K562 (cell line): ENCODE measurements around the gene DCHS2. TPM values are rescaled to one million over a fixed set of nuclear protein-coding genes. Genes with fewer than 3 reads are reported as not detected.

ENCODE experiments used
- ATAC-seq: fragments of 200-7000 bp; cut with Tn5 transposase; 3 replicates; pipeline ENCODE4 v1.9.1; 2020; ENCODE audit warnings: moderate library complexity
- BruUV-seq: library from RNA; stranded (reverse); fragments of 400-500 nt; replicated peaks from 2 replicates; lab custom pipeline; 2021; lab: Mats Ljungman, UMichigan
- CTCF ChIA-PET: fragments of 300-600 bp; formaldehyde crosslinking; extraction: SDS; loops from one replicate; lab custom pipeline; 2021; ENCODE audit warnings: low intra/inter-chr PET ratio; lab: Yijun Ruan, JAX
- POLR2A ChIA-PET: fragments of 300-600, 350-650 bp; sonication (Branson Sonifier 250); formaldehyde crosslinking; extraction: SDS; loops from one replicate; lab custom pipeline; 2021; ENCODE audit warnings: antibody characterized with exemption, inconsistent platforms; lab: Yijun Ruan, JAX
- DNase-seq, 4 experiments: peaks; one replicate each; pipeline versions ENCODE4 v3.0.0 to v3.0.0-alpha.2; 2011 to 2018; ENCODE audit warnings: low spot score in 3 of 4, mixed read lengths in 3 of 4; ENCODE audit errors: extremely low read depth in 1 of 4
- FAIRE-seq: peaks from 2 replicates; lab custom pipeline; 2011; peaks lifted over from hg19 to GRCh38; lab: Jason Lieb, UNC
- H2AFZ ChIP-seq: 2 replicates; pipeline ENCODE4 v1.6.0; 2011; ENCODE audit warnings: low read depth, low read length, control low read depth, inconsistent platforms
- H3K27ac ChIP-seq: fragments of 200-600 bp; 3 replicates; pipeline ENCODE4 v1.8.0; 2011; ENCODE audit warnings: low read depth, mild to moderate bottlenecking, control low read depth, inconsistent platforms, low read length, moderate library complexity, mixed read lengths; ENCODE audit errors: extremely low read depth
- H3K27me3 ChIP-seq, 2 experiments: fragments of 300-600 bp in 1 of 2; 2 replicates in 1 of 2; 3 replicates in 1 of 2; pipeline versions ENCODE4 v1.6.0 to v1.8.0; 2011; ENCODE audit warnings: inconsistent platforms in 2 of 2, low read length in 2 of 2, mild to moderate bottlenecking in 1 of 2, mixed read lengths in 1 of 2, moderate library complexity in 1 of 2; ENCODE audit not compliant: control insufficient read depth in 2 of 2, insufficient read depth in 2 of 2
- H3K36me3 ChIP-seq: fragments of 300-600 bp; 3 replicates; pipeline ENCODE4 v1.8.0; 2011; ENCODE audit warnings: mild to moderate bottlenecking, low read length, inconsistent platforms; ENCODE audit not compliant: control insufficient read depth, insufficient read depth
- H3K4me1 ChIP-seq, 2 experiments: fragments of 200-600 bp in 1 of 2; replicated peaks in 1 of 2; 2 replicates in 1 of 2; 3 replicates in 1 of 2; pipeline versions ENCODE4 v1.5.1 to v1.8.0; 2011; ENCODE audit warnings: inconsistent platforms in 2 of 2, low read length in 2 of 2, mild to moderate bottlenecking in 1 of 2, mixed read lengths in 1 of 2, moderate library complexity in 1 of 2; ENCODE audit not compliant: control insufficient read depth in 2 of 2, insufficient read depth in 2 of 2
- H3K4me2 ChIP-seq: 2 replicates; pipeline ENCODE4 v1.6.1; 2011; ENCODE audit warnings: low read length, control low read depth, inconsistent platforms, mixed read lengths; ENCODE audit not compliant: insufficient read depth
- H3K4me3 ChIP-seq: fragments of 200-600 bp; sonication (generic), shearing (Covaris generic); 2 replicates; pipeline ENCODE4 v1.5.1; 2016; ENCODE audit warnings: control low read depth, inconsistent platforms
- H3K79me2 ChIP-seq: fragments of 200-600 bp; 3 replicates; pipeline ENCODE4 v1.8.0; 2011; ENCODE audit warnings: low read length, inconsistent platforms; ENCODE audit not compliant: control insufficient read depth, insufficient read depth
- H3K9ac ChIP-seq, 2 experiments: 2 replicates each; pipeline versions ENCODE4 v1.6.0 to v1.6.1; 2011; ENCODE audit warnings: low read depth in 2 of 2, low read length in 2 of 2, control low read depth in 1 of 2, inconsistent platforms in 1 of 2, mild to moderate bottlenecking in 1 of 2, mixed read lengths in 1 of 2; ENCODE audit not compliant: insufficient read depth in 1 of 2
- H3K9me1 ChIP-seq: one replicate; pipeline ENCODE4 v1.6.0; 2011; ENCODE audit warnings: inconsistent platforms, mild to moderate bottlenecking, low read length, moderate library complexity; ENCODE audit not compliant: control insufficient read depth, insufficient read depth
- H3K9me3 ChIP-seq: replicated peaks from 2 replicates; pipeline ENCODE4 v1.5.1; 2011; ENCODE audit warnings: low read depth, low read length, inconsistent platforms; ENCODE audit not compliant: control insufficient read depth, insufficient read depth
- H4K20me1 ChIP-seq: replicated peaks from 2 replicates; pipeline ENCODE4 v1.6.1; 2011; ENCODE audit warnings: low read length, inconsistent platforms, mixed read lengths; ENCODE audit not compliant: control insufficient read depth, insufficient read depth
- ASH1L ChIP-seq: fragments of 450-650 bp; IDR thresholded peaks from 2 replicates; pipeline ENCODE4 v1.6.1; 2018; ENCODE audit warnings: borderline replicate concordance, mild to moderate bottlenecking, low read depth; ENCODE audit not compliant: partially characterized antibody
- BRCA1 ChIP-seq, 2 experiments: fragments of 450-650 bp in 1 of 2; sonication (generic) in 1 of 2; formaldehyde crosslinking in 1 of 2; IDR thresholded peaks; 2 replicates each; pipeline versions ENCODE4 v1.5.0 to v1.6.1; 2017 to 2020; ENCODE audit warnings: mild to moderate bottlenecking in 1 of 2, missing genetic modification reagents in 1 of 2
- CBFA2T2 ChIP-seq: fragments of 450-650 bp; conservative IDR thresholded peaks from 2 replicates; pipeline ENCODE4 v1.6.1; 2017; ENCODE audit warnings: mild to moderate bottlenecking
- CGGBP1 ChIP-seq: fragments of 250-450 bp; sonication (Bioruptor Pico); IDR thresholded peaks from 2 replicates; pipeline ENCODE4 v1.9.0; 2021; ENCODE audit warnings: mild to moderate bottlenecking
- DACH1 ChIP-seq: fragments of 450-650 bp; IDR thresholded peaks from 2 replicates; pipeline ENCODE4 v1.6.1; 2018; ENCODE audit not compliant: partially characterized antibody
- KLF13 ChIP-seq: fragments of 450-650 bp; IDR thresholded peaks from 2 replicates; pipeline ENCODE4 v1.6.1; 2016; ENCODE audit warnings: missing genetic modification characterization, low read depth, mild to moderate bottlenecking, missing compliant biosample characterization, moderate library complexity, borderline replicate concordance
- L3MBTL2 ChIP-seq: fragments of 450-650 bp; IDR thresholded peaks from 2 replicates; pipeline ENCODE4 v1.6.1; 2016; ENCODE audit warnings: mild to moderate bottlenecking, moderate library complexity
- PKNOX1 ChIP-seq: fragments of 450-650 bp; IDR thresholded peaks from 2 replicates; pipeline ENCODE4 v1.6.1; 2016
- POLR2G ChIP-seq: fragments of 200-400 bp; formaldehyde crosslinking; IDR thresholded peaks from 2 replicates; pipeline ENCODE4 v1.6.1; 2017; ENCODE audit warnings: low read depth, mild to moderate bottlenecking, antibody characterized with exemption, low read length, moderate library complexity
- RBM22 ChIP-seq: fragments of 200-400 bp; formaldehyde crosslinking; IDR thresholded peaks from 2 replicates; pipeline ENCODE4 v1.6.1; 2018; ENCODE audit warnings: low read length, low read depth; ENCODE audit not compliant: poor library complexity, severe bottlenecking
- whole genome bisulfite sequencing: fragments of 100-300 bp; shearing (Covaris generic); methylation state at CpG from one replicate; pipeline ENCODE4 v1.1.6; 2016; ENCODE audit warnings: low coverage, mixed read lengths; ENCODE audit not compliant: insufficient coverage; ENCODE audit errors: missing lambda C conversion rate; 5-methylcytosine and 5-hydroxymethylcytosine counted together
- in situ Hi-C: fragments of 300-500 bp; cut with MboI; formaldehyde crosslinking; loops from 4 replicates; pipeline ENCODE4 v1.15.0; 2018; ENCODE audit warnings: inconsistent platforms, mixed read lengths
- intact Hi-C: fragments of 100-400 bp; cut with micrococcal nuclease; formaldehyde crosslinking; loops from 2 replicates; pipeline ENCODE4 v1.14.2; 2022
- polyA plus RNA-seq, 8 experiments: library from polyadenylated mRNA; depleted of rRNA in 4 of 8; stranded (reverse) in 5 of 8; unstranded in 3 of 8; fragments of >200 nt; fragmentation: Nextera tagmentation in 2 of 8; fragmentation: Illumina TruSeq in 1 of 8; extraction: Ambion mirVana in 2 of 8; extraction: Trizol in 1 of 8; gene quantifications; 2 replicates each; pipeline versions ENCODE4 v1.2.1 to v1.2.3, GENCODE V29; 2011 to 2014; ENCODE audit warnings: inconsistent platforms in 1 of 8, missing spikeins in 1 of 8
- total RNA-seq, 7 experiments: library from RNA; depleted of rRNA in 6 of 7; stranded (reverse); fragments of >200 nt in 6 of 7; fragmentation: Illumina TruSeq in 2 of 7; extraction: Trizol in 2 of 7; gene quantifications; 2 replicates each; pipeline versions ENCODE4 v1.2.1 to v1.2.3, GENCODE V29; 2011 to 2021; ENCODE audit warnings: low replicate concordance in 1 of 7
- TF ChIP-seq, protein P1 (sequence below), 2 experiments: fragments of 450-650 bp in 1 of 2; sonication (generic) in 1 of 2; formaldehyde crosslinking; conservative IDR thresholded peaks; 2 replicates each; pipeline versions ENCODE4 v1.4.0 to v1.8.1; 2020 to 2022; ENCODE audit warnings: mild to moderate bottlenecking in 1 of 2, missing genetic modification reagents in 1 of 2

Gene DCHS2
- total and polyA plus RNA-seq, 9 of the 15 experiments (the other 6 are each of a cell fraction or from before 2014, with no cell fraction given) = 0.49 to 7.1 (median 5.3) TPM

DNA sequence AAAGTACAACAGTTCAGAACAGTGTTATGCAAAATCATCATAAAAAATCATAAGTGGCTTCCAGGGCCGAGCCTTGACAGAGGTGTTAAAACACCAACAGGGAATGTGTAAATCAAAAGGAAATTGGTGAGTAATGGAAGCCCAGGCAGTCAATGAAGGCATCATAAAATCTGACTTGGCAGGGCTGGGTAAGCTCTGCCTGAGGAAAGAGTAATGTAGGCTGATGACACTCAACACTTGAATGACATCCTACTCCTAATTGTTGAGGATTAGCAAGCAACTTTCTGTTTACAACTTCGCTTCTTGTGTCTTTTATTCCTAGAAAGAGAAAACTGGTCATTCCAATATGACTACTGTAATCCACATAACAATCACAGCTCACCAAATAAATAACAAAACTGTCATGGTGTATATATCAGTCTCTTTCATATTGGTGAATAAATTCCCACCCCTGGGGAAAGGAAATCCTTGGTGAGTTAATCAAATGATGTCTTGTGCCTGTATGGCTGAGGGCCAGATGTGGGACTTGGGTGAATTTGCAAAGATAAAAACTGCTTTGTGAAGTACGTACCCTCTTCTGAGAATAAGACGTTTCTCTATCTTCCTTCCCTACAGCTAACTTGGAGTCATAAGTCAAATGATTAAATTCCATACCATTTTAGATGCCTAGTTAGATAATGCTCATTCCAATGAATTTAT lies 196.8 kb downstream of the DCHS2 start:
- H3K27ac ChIP-seq = no peak overlapping the region
- no TSS peak for BruUV-seq
- no peaks in the 10 kb centered on the region for H4K20me1 ChIP-seq
- no peak for TF ChIP-seq RBM22
- no peaks in the 10 kb centered on the region for H3K9me3 ChIP-seq
- no peak overlapping the region for H2AFZ ChIP-seq
- H3K27me3 ChIP-seq = no peaks in the 10 kb centered on the region
- CTCF ChIA-PET = no interaction called here
- intact Hi-C loops (no loop called here), in situ Hi-C loops (no loop called here)
- FAIRE-seq (no peak), DNase-seq (peak in 1 of 4 experiments; percentile 3), ATAC-seq (no peak)
- no peaks in the 10 kb centered on the region for H3K79me2 ChIP-seq
- H3K9me1 ChIP-seq = no peaks in the 10 kb centered on the region
- 38% methylated on average over 4 of the region's 4 CpGs for WGBS
- no peak overlapping the region for H3K9ac ChIP-seq
- H3K4me1 ChIP-seq = peaks cover 2 to 7% of the 10 kb centered on the region in 2 experiments; a peak in 2 of 5 replicates
- no peak overlapping the region for H3K4me3 ChIP-seq
- H3K4me2 ChIP-seq = no peak overlapping the region
- H3K36me3 ChIP-seq = no peaks in the 10 kb centered on the region
- POLR2A ChIA-PET = no interaction called here

DNA sequence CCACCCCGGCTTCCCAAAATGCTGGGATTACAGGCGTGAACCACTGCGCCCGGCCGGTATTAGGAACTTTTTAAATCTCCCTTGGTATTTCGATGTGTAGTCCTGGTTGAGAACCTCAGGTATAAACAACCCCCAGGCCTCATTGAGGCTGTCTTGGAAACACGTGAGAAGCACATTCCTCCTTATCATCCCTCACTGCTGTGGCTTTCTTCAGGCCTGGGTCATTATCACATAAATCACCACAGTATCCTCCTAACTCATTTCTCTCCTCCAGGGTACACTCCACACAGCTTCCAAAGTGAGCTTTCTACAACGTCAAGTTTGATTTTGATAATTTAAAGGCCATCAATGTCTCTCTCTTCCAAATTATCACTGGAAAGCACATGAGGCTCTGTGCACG lies 198.2 kb downstream of the DCHS2 start:
- Histone ChIP-seq H3K4me1 (peaks cover 2 to 7% of the 10 kb centered on the region in 2 experiments; a peak in 2 of 5 replicates), H3K4me2 (no peak overlapping the region), H3K79me2 (no peaks in the 10 kb centered on the region), H3K4me3 (no peak overlapping the region), H4K20me1 (no peaks in the 10 kb centered on the region), H2AFZ (peak overlapping the region; percentile 34; the same call in 1 of the 2 replicates), H3K9ac (no peak overlapping the region), H3K9me3 (no peaks in the 10 kb centered on the region), H3K27ac (no peak overlapping the region), H3K27me3 (no peaks in the 10 kb centered on the region), H3K9me1 (no peaks in the 10 kb centered on the region), H3K36me3 (no peaks in the 10 kb centered on the region)
- FAIRE-seq = peak; percentile 23
- in situ Hi-C loops (no loop called here), intact Hi-C loops (no loop called here)
- BruUV-seq = no TSS peak
- 33% methylated on average over 9 of the region's 9 CpGs for WGBS
- peak; percentile 88 for ATAC-seq
- DNase-seq = peak in 2 of 4 experiments; percentile 28 to 49
- POLR2A ChIA-PET = interaction anchor here (0.7 kb wide), 1 partner anchor 80 kb away, joined by 4 read pairs; no protein-coding TSS in a partner anchor
- CTCF ChIA-PET = no interaction called here
- TF ChIP-seq, protein P1, sequence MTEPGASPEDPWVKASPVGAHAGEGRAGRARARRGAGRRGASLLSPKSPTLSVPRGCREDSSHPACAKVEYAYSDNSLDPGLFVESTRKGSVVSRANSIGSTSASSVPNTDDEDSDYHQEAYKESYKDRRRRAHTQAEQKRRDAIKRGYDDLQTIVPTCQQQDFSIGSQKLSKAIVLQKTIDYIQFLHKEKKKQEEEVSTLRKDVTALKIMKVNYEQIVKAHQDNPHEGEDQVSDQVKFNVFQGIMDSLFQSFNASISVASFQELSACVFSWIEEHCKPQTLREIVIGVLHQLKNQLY (CRISPR knock-in tag; conservative IDR thresholded peaks at IDR 0.05) = no peak
- no peak for TF ChIP-seq POLR2G
- no peak for TF ChIP-seq DACH1
- TF ChIP-seq BRCA1 (IDR thresholded peaks at IDR 0.05) = no peak
- no peak for TF ChIP-seq BRCA1 (CRISPR knock-in tag; IDR thresholded peaks at IDR 0.05)
- 0 out of 2 replicates have a peak, but pooled peaks have one; percentile 24 for TF ChIP-seq CBFA2T2
- no peak for TF ChIP-seq CGGBP1 (CRISPR knock-in tag)
- peak; percentile 69 for TF ChIP-seq L3MBTL2
- no peak for TF ChIP-seq KLF13 (tag)
- no peak for TF ChIP-seq ASH1L
- peak; percentile 19; the same call in 1 of the 2 replicates for TF ChIP-seq PKNOX1
